ENCODE measurements around the gene PKNOX2.

Gene PKNOX2

GRCh38 chr11:125389339-125390166 lies 225.0 kb downstream of the PKNOX2 start:
- DNase-seq: no peak

GRCh38 chr11:125390946-125391345 lies 226.4 kb downstream of the PKNOX2 start:
- DNase-seq: no peak

- DNase-seq: no peak
Measured at GRCh38 chr11:125393331-125393730, 228.8 kb downstream of the PKNOX2 start.

- DNase-seq: no peak
Measured at GRCh38 chr11:125394296-125394695, 229.7 kb downstream of the PKNOX2 start.

GRCh38 chr11:125397421-125397820 lies 232.9 kb downstream of the PKNOX2 start:
- no peak for DNase-seq

- no peak for DNase-seq
Measured at GRCh38 chr11:125398475-125398874, 233.9 kb downstream of the PKNOX2 start.

GRCh38 chr11:125398994-125399640 lies 234.6 kb downstream of the PKNOX2 start:
- no peak for DNase-seq

GRCh38 chr11:125399945-125400344 lies 235.4 kb downstream of the PKNOX2 start:
- no peak for DNase-seq

GRCh38 chr11:125401235-125401634 lies 236.7 kb downstream of the PKNOX2 start:
- DNase-seq: no peak

- no peak for DNase-seq
Measured at GRCh38 chr11:125401746-125402145, 237.2 kb downstream of the PKNOX2 start.

GRCh38 chr11:125402435-125402834 lies 237.9 kb downstream of the PKNOX2 start:
- no peak for DNase-seq

GRCh38 chr11:125404157-125404810 lies 239.7 kb downstream of the PKNOX2 start:
- DNase-seq: no peak

GRCh38 chr11:125404811-125405790 lies 240.6 kb downstream of the PKNOX2 start:
- DNase-seq: no peak

GRCh38 chr11:125407046-125407445 lies 242.5 kb downstream of the PKNOX2 start:
- no peak for DNase-seq

- DNase-seq: no peak
Measured at GRCh38 chr11:125408311-125408711, 243.8 kb downstream of the PKNOX2 start.

GRCh38 chr11:125410091-125410490 lies 245.5 kb downstream of the PKNOX2 start:
- no peak for DNase-seq

GRCh38 chr11:125412177-125412496 lies 247.6 kb downstream of the PKNOX2 start:
- no peak for DNase-seq

GRCh38 chr11:125412509-125412908 lies 248.0 kb downstream of the PKNOX2 start:
- no peak for DNase-seq

- DNase-seq: no peak
Measured at GRCh38 chr11:125413226-125413625, 248.7 kb downstream of the PKNOX2 start.

- DNase-seq: no peak
Measured at GRCh38 chr11:125414121-125414520, 249.6 kb downstream of the PKNOX2 start.

GRCh38 chr11:125416981-125417935 lies 252.7 kb downstream of the PKNOX2 start:
- DNase-seq: no peak

- DNase-seq: no peak
Measured at GRCh38 chr11:125418396-125418795, 253.8 kb downstream of the PKNOX2 start.
